ENCODE results near the gene HMGB2. TPM values are rescaled to one million over a fixed set of nuclear protein-coding genes. Genes with fewer than 3 reads are reported as not detected.
A peak's percentile ranks its signal among the peaks of the same experiment; 100 is the strongest.

The HMGB2 gene
- total and polyA plus RNA-seq, 2 donors (not counting 3 experiments of a cell fraction or from before 2014, with no cell fraction given): 45.9 to 233 TPM

DNA sequence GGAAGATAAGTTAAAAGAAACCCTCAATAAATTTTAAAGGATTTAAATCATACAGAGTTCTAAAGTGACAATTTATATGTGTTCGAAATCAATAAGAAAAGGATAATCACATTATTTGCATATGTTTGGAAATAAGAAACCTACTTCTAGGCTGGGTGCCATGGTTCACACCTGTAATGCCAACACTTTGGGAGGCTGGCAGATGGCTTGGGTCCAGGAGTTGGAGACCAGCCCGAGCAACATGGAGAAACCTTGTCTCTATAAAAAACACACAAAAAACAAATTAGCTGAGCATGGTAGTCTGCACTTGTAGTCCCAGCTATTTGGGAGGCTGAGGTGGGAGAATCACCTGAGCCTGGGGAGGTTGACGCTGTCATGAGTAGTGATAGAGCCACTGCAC lies 28.5 kb upstream of the HMGB2 start:
- POLR2A ChIA-PET: no interaction called here
- Histone ChIP-seq H3K4me3 (replicated peaks in 1 of 3; ENCODE audit: insufficient read depth in 1 of 3, low read depth in 1 of 3, low read length in 3 of 3) (no peak overlapping the region), H3K27ac (ENCODE audit: insufficient read depth, low read depth, low read length) (no peak overlapping the region), H4K20me1 (replicated peaks; ENCODE audit: control insufficient read depth, extremely low read depth, insufficient read depth, low read length) (no peaks in the 10 kb centered on the region), H2AFZ (ENCODE audit: low read depth, low read length) (no peak overlapping the region), H3K36me3 (ENCODE audit: control insufficient read depth in 2 of 2, extremely low read depth in 1 of 2, insufficient read depth in 2 of 2, low read length in 2 of 2) (no peaks in the 10 kb centered on the region), H3K9me3 (replicated peaks; ENCODE audit: control insufficient read depth, insufficient read depth, low read length) (no peaks in the 10 kb centered on the region), H3K79me2 (ENCODE audit: control insufficient read depth, insufficient read depth, low read length) (no peaks in the 10 kb centered on the region), H3K27me3 (ENCODE audit: control insufficient read depth in 2 of 2, insufficient read depth in 2 of 2, low read length in 2 of 2) (no peaks in the 10 kb centered on the region), H3K4me2 (ENCODE audit: insufficient read depth, low read length) (no peak overlapping the region), H3K4me1 (ENCODE audit: control insufficient read depth, extremely low read depth, insufficient read depth, low read length) (peaks cover 10% of the 10 kb centered on the region), H3K9ac (replicated peaks; ENCODE audit: extremely low read depth, insufficient read depth, low read length) (no peak overlapping the region), H3K9me1 (replicated peaks; ENCODE audit: control insufficient read depth, extremely low read depth, insufficient read depth, low read length) (no peaks in the 10 kb centered on the region)
- DNase-seq (ENCODE audit: low read depth, low spot score) (no peak), FAIRE-seq (no peak)
- intact Hi-C loops (cut with micrococcal nuclease) (no loop called here), dilution Hi-C loops (cut with MboI; ENCODE audit: extremely low pct_ligation_motif_present, low sequenced_read_pairs) (no loop called here)
- BruUV-seq (replicated peaks): no TSS peak
- TF ChIP-seq, protein P1, sequence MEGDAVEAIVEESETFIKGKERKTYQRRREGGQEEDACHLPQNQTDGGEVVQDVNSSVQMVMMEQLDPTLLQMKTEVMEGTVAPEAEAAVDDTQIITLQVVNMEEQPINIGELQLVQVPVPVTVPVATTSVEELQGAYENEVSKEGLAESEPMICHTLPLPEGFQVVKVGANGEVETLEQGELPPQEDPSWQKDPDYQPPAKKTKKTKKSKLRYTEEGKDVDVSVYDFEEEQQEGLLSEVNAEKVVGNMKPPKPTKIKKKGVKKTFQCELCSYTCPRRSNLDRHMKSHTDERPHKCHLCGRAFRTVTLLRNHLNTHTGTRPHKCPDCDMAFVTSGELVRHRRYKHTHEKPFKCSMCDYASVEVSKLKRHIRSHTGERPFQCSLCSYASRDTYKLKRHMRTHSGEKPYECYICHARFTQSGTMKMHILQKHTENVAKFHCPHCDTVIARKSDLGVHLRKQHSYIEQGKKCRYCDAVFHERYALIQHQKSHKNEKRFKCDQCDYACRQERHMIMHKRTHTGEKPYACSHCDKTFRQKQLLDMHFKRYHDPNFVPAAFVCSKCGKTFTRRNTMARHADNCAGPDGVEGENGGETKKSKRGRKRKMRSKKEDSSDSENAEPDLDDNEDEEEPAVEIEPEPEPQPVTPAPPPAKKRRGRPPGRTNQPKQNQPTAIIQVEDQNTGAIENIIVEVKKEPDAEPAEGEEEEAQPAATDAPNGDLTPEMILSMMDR (IDR thresholded peaks at IDR 0.05; ENCODE audit: extremely low read depth in 1 of 2, insufficient read depth in 1 of 2, low read depth in 1 of 2, low read length in 2 of 2): no peak
- no peak for TF ChIP-seq POLR2A (IDR thresholded peaks at IDR 0.05; ENCODE audit: low read depth, low read length)
- CTCF ChIA-PET: no interaction called here

DNA sequence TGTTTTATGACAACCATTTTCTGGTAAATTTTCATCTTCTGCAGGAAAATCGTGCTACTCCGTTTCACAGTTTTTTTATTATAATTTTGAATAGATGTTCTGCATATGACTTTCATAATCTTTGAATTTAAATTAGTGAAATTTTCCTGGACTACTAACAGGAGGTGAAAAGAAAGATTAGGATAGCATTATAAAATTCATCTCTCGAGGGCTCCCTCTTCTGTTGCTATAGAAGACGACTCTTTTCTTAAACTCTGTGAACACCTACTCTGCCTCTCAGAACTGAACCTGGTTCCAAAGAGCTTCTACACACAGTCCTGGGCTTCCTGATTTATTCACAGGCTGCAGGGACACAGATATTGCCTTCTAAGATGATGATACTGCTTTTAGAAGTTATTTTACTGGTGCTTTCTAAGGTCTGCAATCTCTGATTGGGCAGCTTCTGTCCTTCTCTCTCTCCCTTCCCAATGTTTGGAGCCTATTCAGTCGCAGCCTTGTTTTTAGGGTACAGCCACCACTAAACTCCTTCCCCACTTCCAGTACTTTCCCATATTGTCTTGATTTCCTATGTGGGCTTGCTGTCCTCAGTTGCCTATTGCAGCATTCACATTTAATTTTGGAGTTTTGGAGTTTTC lies 26.5 kb upstream of the HMGB2 start:
- Histone ChIP-seq H3K79me2 (ENCODE audit: control insufficient read depth, insufficient read depth, low read length) (no peaks in the 10 kb centered on the region), H3K9ac (replicated peaks; ENCODE audit: extremely low read depth, insufficient read depth, low read length) (no peak overlapping the region), H3K4me3 (replicated peaks in 1 of 3; ENCODE audit: insufficient read depth in 1 of 3, low read depth in 1 of 3, low read length in 3 of 3) (no peak overlapping the region), H3K27me3 (ENCODE audit: control insufficient read depth in 2 of 2, insufficient read depth in 2 of 2, low read length in 2 of 2) (peaks cover 2 to 7% of the 10 kb centered on the region in 2 experiments), H2AFZ (ENCODE audit: low read depth, low read length) (peak overlapping the region; percentile 20), H3K36me3 (ENCODE audit: control insufficient read depth in 2 of 2, extremely low read depth in 1 of 2, insufficient read depth in 2 of 2, low read length in 2 of 2) (no peaks in the 10 kb centered on the region), H3K4me1 (ENCODE audit: control insufficient read depth, extremely low read depth, insufficient read depth, low read length) (no peaks in the 10 kb centered on the region), H3K9me3 (replicated peaks; ENCODE audit: control insufficient read depth, insufficient read depth, low read length) (no peaks in the 10 kb centered on the region), H3K9me1 (replicated peaks; ENCODE audit: control insufficient read depth, extremely low read depth, insufficient read depth, low read length) (no peaks in the 10 kb centered on the region), H4K20me1 (replicated peaks; ENCODE audit: control insufficient read depth, extremely low read depth, insufficient read depth, low read length) (no peaks in the 10 kb centered on the region), H3K4me2 (ENCODE audit: insufficient read depth, low read length) (no peak overlapping the region), H3K27ac (ENCODE audit: insufficient read depth, low read depth, low read length) (no peak overlapping the region)
- POLR2A ChIA-PET: no interaction called here
- dilution Hi-C loops (cut with MboI; ENCODE audit: extremely low pct_ligation_motif_present, low sequenced_read_pairs) (no loop called here), intact Hi-C loops (cut with micrococcal nuclease) (no loop called here)
- FAIRE-seq (peak; percentile 57), DNase-seq (ENCODE audit: low read depth, low spot score) (peak; percentile 12)
- CTCF ChIA-PET: interaction anchor here (0.6 to 1.2 kb wide), 14 partner anchors 9 to 347 kb away, joined by 3 to 15 read pairs (median 5); partner anchors contain the start of genes HMGB2 and SAP30
- no peak for TF ChIP-seq GATA2 (IDR thresholded peaks at IDR 0.05; ENCODE audit: insufficient read depth, insufficient read length, low read depth, low read length)
- no peak for TF ChIP-seq EZH2 (IDR thresholded peaks at IDR 0.05; ENCODE audit: borderline replicate concordance, low read depth, low read length, severe bottlenecking)
- no peak for TF ChIP-seq POLR2A (IDR thresholded peaks at IDR 0.05; ENCODE audit: low read depth, low read length)
- TF ChIP-seq, protein P2, sequence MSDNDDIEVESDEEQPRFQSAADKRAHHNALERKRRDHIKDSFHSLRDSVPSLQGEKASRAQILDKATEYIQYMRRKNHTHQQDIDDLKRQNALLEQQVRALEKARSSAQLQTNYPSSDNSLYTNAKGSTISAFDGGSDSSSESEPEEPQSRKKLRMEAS (IDR thresholded peaks at IDR 0.05; ENCODE audit: insufficient read depth, insufficient read length): no peak
- no peak for TF ChIP-seq FOS (IDR thresholded peaks at IDR 0.05; ENCODE audit: borderline replicate concordance, insufficient read depth, low read length)
- no peak for TF ChIP-seq MYC (IDR thresholded peaks at IDR 0.05; ENCODE audit: low read depth, low read length)
- TF ChIP-seq JUN (IDR thresholded peaks at IDR 0.05; ENCODE audit: borderline replicate concordance, insufficient read depth, insufficient read length, low read depth): no peak
- TF ChIP-seq, protein P1 (IDR thresholded peaks at IDR 0.05; ENCODE audit: extremely low read depth in 1 of 2, insufficient read depth in 1 of 2, low read depth in 1 of 2, low read length in 2 of 2): peak in 1 of 2 donors; percentile 30
- BruUV-seq (replicated peaks): no TSS peak

All from endothelial cell of umbilical vein (primary cell).